GM12891 (cell line): ENCODE data around the gene TBL1X.

Source experiments
- PAX5 ChIP-seq: IDR thresholded peaks from 2 replicates; pipeline ENCODE4 v1.6.1; 2011; ENCODE audit warnings: low read length, moderate library complexity, mild to moderate bottlenecking; ENCODE audit not compliant: insufficient read depth, severe bottlenecking
- POLR2A ChIP-seq: IDR thresholded peaks from 2 replicates; pipeline ENCODE4 v1.6.1; 2011; ENCODE audit warnings: low read depth, low read length, control low read depth
- POLR2AphosphoS5 ChIP-seq: IDR thresholded peaks from 2 replicates; pipeline ENCODE4 v1.6.1; 2011; ENCODE audit warnings: low read depth, low read length, control low read depth
- TAF1 ChIP-seq: IDR thresholded peaks from 2 replicates; pipeline ENCODE4 v1.6.1; 2011; ENCODE audit warnings: low read depth, low read length, control low read depth

DNA sequence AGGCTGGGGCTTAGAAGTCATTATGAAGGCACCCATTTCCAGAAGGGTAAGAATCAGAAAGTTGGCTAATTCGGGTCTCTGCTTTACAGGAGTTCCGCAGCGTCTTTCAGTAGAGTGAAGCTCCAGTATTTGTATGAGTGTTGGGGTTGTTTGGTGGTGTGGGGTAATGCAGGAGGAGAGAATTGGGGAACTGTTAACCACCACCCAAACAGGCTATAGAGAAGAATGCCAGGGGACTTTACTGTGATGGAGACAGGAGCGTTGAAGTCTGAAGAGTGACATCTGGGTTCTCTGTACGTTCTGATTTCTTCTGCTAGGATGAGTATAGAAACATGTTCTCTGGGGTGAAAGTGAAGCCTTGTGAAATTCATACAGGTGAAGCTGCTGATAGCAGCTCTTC lies 96.3 kb downstream of the TBL1X start:
- TF ChIP-seq POLR2A (no peak), PAX5 (no peak), TAF1 (no peak), POLR2AphosphoS5 (no peak)
